GM04503 (cell line): ENCODE measurements around the gene THPO.
A peak's percentile ranks its signal among the peaks of the same experiment; 100 is the strongest.

Experiments
- DNase-seq: peaks from one replicate; pipeline ENCODE4 v3.0.0-alpha.2; 2012; ENCODE audit warnings: low read depth

THPO gene

DNA sequence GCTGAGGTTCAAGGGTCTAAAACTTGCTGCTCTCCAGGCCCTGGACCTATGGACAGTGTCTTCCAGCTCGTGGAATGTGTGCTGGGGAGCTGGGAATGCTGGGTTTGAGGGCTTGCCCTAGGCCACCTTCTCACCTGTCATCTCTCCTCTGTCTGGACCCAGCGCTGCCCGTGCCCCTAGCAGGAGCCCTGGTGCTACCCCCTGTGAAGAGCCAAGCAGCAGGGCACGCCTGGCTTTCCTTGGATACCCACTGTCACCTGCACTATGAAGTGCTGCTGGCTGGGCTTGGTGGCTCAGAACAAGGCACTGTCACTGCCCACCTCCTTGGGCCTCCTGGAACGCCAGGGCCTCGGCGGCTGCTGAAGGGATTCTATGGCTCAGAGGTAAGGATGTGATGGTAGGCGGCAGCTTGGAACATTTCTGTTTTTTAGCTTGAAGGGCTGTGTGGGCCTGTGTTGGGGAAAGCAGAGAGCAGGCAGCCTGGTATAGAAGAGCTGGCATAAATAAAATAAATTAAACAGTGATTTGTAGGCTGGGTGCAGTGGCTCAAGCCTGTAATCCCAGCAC lies 6.9 kb upstream of the THPO start:
- no peak for DNase-seq

DNA sequence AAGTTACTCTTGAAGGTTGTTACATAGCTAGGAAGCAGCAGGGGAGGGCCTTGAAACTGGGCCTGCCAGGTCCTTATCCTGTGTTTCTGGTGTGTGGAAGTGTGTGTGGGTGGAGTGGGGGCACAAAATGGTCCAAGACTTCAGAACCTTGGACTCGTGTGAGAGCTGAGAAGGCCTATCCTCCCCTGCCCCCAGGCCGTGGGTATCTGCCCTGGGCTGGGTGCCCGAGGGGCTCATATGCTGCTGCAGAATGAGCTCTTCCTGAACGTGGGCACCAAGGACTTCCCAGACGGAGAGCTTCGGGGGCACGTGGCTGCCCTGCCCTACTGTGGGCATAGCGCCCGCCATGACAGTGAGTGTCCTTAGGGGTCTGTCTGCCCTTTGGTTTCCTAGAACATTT lies 6.3 kb upstream of the THPO start:
- no peak for DNase-seq

DNA sequence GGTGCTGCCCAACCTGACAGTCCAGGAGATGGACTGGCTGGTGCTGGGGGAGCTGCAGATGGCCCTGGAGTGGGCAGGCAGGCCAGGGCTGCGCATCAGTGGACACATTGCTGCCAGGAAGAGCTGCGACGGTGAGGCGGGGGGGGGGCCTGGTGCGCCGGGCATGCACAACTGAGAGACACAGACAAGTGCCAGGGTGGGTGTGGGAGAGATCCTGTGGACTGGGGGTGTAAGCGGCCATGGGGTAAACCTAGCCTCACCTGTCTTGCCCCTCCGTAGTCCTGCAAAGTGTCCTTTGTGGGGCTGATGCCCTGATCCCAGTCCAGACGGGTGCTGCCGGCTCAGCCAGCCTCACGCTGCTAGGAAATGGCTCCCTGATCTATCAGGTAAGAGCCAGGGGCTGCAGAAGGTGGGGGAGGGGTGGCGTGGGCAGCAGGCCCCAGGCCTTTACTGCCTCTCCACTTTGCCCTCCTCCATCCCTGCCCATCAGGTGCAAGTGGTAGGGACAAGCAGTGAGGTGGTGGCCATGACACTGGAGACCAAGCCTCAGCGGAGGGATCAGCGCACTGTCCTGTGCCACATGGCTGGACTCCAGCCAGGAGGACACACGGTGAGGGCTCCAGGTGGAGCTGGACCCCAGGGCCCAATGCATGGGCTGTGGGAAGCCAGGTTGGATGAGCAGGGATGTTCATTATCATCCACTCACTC lies 5.2 kb upstream of the THPO start:
- DNase-seq = no peak

DNA sequence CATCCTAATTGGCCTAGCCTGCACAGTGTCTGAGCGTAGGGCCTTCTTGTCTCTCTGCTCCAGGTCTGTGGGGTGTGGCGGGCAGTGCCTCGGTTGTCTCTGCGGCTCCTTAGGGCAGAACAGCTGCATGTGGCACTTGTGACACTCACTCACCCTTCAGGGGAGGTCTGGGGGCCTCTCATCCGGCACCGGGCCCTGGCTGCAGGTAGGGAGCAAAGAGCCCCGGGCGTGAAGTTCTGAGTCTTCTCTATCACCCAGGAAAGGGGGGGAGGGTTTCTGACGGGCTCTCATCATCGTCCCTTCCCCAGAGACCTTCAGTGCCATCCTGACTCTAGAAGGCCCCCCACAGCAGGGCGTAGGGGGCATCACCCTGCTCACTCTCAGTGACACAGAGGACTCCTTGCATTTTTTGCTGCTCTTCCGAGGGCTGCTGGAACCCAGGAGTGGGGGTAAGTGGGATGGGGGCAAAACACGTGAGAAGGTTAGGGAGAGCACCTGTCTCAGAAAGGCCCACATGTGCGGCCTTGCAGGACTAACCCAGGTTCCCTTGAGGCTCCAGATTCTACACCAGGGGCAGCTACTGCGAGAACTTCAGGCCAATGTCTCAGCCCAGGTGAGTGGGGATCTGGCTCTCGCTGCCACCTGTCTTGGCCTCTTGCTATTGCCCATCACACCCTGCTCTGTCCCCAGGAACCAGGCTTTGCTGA lies 4.5 kb upstream of the THPO start:
- DNase-seq = no peak

DNA sequence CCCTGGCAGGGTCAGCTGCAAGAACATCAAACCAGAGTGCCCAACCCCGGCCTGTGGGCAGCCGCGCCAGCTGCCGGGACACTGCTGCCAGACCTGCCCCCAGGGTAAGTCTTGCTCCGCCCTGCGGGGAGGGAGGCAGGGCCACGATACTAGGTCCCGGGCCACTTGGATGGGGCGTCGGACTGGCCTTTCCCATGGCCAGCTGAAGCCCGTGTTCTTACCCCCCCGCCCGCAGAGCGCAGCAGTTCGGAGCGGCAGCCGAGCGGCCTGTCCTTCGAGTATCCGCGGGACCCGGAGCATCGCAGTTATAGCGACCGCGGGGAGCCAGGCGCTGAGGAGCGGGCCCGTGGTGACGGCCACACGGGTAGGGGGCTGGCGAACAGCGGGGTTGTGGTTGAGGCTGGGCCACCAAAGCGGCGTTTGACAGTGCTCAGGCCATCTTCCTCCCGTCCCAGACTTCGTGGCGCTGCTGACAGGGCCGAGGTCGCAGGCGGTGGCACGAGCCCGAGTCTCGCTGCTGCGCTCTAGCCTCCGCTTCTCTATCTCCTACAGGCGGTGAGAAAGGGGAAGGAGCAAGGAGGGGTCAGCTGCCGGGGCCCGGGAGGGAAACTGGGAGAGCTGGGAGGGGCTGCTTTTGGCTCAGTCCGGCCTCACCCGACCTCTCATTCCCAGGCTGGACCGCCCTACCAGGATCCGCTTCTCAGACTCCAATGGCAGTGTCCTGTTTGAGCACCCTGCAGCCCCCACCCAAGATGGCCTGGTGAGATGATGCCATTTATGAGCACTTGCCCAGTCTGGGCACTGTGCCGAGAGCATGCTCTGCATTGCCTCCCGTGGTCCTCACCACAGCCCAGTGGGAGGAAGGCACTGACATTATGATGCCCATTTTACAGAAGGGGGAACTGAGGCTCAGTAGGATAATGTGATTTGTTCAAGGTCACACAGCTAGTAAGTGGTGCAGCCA lies 3.5 kb upstream of the THPO start:
- no peak for DNase-seq

DNA sequence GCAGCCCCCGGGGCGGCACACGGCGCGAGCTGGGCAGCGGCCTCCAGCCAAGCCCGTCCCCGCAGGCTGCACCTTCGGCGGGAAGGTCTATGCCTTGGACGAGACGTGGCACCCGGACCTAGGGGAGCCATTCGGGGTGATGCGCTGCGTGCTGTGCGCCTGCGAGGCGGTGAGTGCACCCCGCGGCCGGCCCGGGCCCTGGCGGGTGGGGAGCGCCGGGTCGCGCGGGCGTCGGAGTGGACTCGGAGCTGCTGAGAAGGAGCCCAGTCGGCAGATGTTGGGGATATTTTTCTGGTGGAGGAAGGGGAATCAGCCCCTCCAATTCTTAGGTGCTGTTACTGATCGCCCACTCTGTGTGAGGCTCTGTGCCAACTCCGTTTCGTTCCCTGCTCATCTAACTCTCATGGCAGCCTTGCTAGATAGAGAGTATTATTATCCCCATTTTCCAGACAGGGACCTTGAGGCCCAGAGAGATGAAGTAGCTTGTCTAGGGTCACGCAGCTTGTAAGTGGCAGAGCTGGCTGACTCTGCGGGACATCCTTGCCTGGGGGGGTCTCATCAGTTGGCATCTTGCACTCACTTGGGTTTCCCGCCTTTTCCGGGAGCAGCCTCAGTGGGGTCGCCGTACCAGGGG lies 2.7 kb upstream of the THPO start:
- no peak for DNase-seq

DNA sequence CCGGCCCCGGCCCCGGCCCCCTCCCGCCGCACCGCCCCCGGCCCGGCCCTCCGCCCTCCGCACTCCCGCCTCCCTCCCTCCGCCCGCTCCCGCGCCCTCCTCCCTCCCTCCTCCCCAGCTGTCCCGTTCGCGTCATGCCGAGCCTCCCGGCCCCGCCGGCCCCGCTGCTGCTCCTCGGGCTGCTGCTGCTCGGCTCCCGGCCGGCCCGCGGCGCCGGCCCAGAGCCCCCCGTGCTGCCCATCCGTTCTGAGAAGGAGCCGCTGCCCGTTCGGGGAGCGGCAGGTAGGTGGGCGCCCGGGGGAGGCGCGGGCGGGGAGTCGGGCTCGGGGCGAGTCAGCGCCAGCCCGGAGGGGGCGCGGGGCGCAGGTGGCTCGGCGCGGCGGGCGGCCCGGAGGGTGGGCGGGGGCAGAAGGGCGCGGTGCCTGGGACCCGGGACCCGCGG lies 2.2 kb upstream of the THPO start:
- no peak for DNase-seq

DNA sequence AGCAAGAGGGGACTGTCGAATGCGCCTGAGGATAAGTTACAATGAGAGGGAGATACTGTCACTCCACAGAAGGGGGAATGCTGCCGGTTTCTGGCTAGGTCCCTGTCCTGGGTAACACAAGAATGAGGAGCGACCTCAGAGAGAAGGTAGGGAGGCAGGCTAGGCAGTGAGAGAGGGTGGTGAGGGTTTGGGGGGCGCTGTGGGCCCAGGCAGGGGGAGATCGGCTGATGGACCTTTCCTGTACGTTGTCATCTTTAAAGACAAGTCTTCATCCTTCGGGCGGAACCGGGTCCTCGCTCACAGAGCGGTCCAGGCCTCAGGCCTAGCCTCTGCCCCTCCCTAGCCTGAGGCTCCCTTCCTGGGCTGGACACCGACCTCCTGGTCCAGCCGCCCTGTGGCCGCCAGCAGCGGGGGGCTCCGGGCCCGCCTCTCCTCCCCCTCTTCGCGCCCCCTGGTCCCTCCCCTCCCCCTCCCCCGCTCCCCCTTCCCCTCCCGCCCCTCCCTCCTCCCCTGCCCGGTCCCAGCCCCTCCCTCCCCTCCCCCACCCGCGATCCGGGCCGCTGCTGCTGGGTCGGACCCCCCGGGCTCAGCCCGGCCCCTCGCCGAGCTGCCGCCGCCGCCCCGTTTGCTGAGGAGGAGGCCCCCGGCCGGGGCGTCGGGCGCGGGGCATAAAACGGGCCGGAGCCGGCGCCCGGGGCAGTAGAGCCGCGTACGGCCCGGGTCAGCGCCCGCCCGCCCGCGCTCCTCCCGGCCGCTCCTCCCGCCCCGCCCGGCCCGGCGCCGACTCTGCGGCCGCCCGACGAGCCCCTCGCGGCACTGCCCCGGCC lies 1.6 kb upstream of the THPO start, which contains the start of gene CHRD:
TSS of gene CHRD (plus strand) at position 697 of the 827 bp plus-strand sequence. CDS start 265 bp downstream, outside the sequence.
- DNase-seq = no peak

DNA sequence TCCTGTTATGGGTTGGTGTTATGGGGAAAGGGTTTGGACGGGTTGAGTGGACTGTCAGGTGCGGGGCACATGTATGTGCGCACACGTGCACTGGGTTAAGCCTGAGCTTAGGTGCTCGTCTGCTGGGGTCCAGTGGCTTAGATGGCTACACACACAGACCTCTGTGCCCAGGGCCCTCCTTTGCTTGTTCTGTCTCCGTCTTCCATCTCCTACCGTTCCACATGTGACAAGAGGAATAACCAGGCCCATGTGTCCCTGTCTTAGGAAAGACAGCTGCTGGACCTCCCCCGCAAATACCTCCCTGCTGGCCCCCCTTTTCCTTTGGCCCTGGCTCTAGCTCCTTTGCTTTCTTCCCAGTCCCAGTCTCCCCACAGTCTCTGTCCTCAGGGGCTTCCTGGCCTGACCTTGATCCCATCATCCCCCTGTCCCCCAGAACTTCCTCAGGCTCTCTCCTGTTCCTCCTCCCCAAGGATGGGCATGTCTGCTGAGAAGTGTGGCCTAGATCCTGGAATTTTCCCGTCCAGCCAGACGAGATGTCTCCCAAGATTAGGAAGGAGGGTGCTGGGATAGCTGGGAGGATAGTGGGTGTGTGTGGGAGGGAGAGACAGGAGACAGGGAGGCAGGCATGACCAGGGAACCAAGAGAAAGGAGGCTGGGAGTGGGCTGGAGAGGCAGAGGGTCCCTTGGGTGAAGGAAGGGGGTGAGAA lies 797 bp upstream of the THPO start:
- no peak for DNase-seq

DNA sequence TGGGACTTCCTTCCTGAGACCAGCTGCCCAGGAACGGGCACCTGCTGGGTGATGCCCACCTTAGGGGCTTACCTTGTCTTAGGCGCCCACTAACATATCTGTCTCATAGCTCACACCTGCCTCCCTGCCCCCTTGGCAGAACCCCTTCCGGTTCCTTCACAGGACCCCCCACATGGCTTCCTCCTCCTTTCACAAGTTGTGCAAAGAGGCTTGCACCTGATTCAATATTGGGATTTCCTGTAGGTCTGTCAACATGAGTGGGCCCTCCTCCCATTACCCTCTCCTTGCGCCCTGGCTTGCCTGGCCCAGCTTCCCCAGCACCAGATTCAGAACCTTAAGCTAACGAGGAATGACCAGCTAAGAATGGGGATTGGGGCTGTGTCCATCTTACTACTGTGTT lies 633 bp downstream of the THPO start:
- DNase-seq = no peak

DNA sequence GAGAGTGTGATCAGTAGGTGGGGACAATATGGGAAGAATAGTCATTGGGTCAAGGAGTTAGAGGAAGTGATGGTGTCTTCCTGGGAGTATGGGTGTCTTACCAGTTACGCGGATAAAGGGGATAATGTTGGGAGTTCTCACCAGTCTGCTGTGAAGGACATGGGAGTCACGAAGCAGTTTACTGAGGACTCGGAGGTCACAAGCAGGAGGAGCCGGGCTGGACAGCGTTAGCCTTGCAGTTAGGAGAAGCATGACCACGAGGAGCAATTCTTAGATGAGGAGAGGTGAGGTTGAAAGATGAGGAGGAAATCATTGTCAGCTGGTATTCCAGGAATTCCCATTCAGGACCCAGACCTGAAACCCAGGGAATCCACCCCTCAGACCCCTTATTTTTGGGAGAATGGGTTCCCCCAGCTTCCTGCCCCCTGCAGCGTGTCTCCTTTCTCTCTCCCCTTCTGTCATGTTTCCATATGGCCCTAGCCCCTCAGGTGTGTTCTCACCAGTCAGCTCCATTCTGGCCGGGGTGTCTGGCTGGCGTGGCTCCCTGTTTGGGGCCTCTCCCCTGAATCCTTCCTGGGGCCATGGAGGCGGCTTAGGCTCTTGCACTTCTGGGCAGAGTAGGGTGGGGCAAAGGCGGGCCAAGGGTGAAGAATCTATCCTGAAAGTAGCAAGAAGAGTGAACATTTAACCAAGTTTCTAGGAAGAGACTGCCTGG lies 2.1 kb downstream of the THPO start:
- no peak for DNase-seq

DNA sequence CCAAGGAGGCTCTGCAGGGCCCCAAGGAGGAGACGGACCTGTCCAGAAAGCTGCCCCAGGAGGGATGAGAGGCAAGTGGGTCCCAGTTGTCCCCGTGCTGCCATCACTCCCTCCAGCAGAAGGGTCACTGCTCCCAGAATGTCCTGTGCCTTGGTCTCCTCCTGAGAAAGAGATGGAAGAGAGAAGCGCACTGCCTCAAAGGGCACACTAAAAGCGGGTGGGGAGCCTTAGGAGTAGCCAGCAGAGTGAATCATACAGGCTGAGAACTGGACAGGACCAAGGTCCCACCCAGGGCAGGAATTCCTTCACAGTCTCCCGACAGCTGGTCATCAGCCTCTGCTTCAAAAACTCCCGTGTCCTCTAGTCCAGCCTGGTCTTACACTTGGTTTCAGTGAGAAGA lies 4.6 kb downstream of the THPO start:
- peak; percentile 43 for DNase-seq

DNA sequence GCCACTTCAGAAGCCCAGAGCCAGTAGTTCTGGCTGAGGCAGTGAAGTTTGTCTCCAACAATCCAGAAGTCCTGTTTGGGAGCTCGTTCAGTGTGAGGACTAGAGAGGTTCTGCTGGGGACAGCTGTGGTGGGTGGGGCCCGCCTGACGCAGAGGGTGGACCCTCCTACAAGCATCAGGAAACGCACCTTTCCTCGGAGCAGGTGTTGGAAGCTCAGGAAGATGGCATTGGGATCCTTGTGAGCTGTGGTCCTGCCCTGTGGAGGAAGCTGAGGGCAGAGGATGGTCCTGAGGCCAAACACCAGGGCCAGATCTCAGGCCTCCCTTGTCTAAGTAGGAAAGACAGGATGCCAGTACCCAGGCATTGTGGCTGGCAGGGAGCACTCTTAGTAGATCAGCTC lies 5.1 kb downstream of the THPO start:
- no peak for DNase-seq

DNA sequence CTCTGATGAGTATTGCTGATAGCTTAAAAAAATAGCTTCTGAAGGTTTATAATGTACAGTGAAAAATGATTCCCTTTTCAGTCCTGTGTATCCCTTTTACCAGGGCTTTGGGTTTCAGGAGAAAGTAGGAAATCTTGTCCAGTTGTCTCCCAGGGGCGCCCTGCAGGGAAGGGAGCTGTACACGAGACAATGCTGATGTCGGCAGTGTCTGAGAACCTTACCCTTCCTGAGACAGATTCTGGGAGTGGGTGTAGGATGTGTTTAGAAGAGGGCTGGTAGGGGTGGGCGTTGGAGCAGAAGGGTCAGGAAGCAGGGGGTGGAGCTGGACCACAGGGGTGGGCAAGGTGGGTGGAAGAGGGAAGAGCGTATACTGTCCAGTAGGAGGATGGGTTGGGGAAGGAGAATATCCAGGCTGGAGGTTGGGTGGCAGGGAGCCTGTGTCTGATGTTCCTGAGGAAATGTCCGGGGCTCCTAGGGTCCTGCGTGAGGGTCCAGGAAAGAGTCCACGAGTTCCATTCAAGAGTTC lies 5.6 kb downstream of the THPO start:
- no peak for DNase-seq

DNA sequence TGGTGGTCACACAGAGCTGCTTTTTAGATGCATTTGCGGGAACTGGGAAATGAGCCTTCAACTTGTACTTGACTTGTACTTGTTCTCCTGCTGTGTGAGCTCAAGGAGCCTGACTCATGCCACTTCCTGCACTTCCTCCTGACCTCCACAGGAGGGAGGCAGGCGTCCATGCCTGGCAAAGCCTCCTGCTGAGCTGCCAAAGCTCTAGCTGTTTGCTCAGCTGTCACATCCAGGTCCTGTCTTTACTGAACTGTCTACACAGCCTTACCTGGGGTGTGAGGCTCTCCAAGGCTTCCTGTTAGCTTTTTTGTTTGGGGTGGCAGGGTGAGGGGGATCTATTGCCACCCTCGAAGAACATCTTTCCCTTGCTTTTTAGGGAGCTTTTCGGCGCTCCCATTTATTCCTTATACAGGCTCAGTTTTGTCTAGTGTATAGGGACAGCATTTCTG lies 6.4 kb downstream of the THPO start:
- DNase-seq = peak; percentile 37

DNA sequence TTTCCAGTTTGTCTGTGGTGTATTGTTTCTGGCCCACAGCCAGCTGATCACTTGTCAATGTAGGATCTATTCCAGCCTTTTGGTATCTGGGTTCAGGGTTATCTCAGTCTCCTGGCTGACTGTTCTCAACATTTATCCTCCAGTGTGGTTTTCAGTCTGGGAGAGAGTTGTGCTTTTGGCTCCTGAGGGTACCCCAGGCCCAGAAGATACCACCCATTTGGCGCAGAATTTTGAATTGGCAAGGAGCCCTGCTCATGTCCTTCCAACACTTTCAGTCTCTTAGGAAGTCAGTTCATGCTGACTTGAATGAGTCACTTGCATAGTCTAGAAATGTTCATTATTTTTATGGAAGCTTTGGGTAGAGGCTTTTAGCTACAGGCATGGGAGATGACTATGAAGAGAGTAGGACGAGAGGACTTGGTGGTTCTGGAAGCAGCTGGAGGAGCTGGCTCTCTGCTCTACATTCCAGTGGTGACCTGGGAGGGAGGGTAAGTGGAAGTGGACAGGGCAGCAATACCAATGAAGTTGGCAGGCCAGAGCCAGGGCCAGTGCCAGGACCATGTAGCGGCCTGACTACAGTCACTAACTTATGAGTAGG lies 9.3 kb downstream of the THPO start:
- peak; percentile 65 for DNase-seq

DNA sequence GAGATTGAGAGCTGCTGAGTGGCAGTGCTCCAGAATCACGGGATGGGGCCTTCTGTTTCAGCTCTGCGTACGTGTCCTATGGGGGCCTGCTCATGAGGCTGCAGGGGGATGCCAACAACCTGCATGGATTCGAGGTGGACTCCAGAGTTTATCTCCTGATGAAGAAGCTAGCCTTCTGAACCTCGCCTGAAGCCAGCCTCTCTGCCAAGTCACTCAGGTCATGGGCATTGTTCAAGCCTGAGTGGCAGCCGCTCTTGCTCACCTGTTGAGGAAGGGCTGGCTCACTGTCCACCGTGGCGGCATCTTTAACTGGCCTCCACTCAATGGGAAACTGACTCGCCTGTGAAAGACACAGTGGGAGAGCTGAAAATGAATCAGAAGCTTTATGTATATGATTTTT lies 9.9 kb downstream of the THPO start:
- DNase-seq = no peak

DNA sequence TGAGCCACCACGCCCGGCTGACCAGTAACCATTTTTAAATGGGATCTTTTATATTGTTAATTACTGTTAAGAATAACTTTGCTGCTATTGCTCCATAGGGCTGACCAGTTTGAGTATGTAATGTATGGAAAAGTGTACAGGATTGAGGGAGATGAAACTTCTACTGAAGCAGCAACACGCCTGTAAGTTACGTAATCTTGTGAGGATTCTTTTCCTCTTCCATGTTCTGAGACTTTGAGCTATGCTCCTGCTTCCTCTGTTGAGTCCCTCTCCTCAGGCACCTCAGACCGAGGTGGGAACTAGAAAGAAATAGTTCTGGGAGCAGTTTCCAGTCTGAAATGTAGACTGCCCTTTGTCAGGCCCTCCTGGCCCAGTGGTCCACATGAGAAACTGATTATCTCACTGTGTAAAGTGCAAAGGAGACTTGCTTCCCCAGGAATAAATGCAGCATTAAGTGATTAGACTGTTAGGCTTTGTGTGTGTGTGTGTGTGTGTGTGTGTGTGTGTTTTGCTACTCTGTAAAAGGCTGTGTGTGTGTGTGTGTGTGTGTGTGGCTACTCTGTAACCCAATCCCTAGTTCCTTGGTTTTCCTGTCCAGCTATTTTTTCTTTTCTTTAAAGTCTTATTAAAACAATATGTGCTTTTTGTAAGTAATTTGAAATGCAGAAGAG lies 11.3 kb downstream of the THPO start:
- DNase-seq = no peak
